ENCODE data around the gene CPEB2.

The CPEB2 gene

GRCh38 chr4:15054541-15054940 is 52.3 kb downstream of the CPEB2 start:
- TF ChIP-seq CTCF (IDR thresholded peaks at IDR 0.05; ENCODE audit: low read depth, low read length), result no peak
- DNase-seq (ENCODE audit: extremely low read depth, low read depth), result no peak

GRCh38 chr4:15060213-15060612 is 57.9 kb downstream of the CPEB2 start:
- no peak for TF ChIP-seq CTCF (IDR thresholded peaks at IDR 0.05; ENCODE audit: low read depth, low read length)

GRCh38 chr4:15063341-15063740 is 61.1 kb downstream of the CPEB2 start:
- no peak for TF ChIP-seq CTCF (IDR thresholded peaks at IDR 0.05; ENCODE audit: low read depth, low read length)
- no peak for DNase-seq (ENCODE audit: extremely low read depth, low read depth)

More at GRCh38 chr4:15060213-15060612, 57.9 kb downstream of the CPEB2 start:
- DNase-seq (ENCODE audit: extremely low read depth, low read depth), result no peak

GRCh38 chr4:15065516-15065915 is 63.2 kb downstream of the CPEB2 start:
- no peak for TF ChIP-seq CTCF (IDR thresholded peaks at IDR 0.05; ENCODE audit: low read depth, low read length)
- no peak for DNase-seq (ENCODE audit: extremely low read depth, low read depth)

- no peak for DNase-seq (ENCODE audit: extremely low read depth, low read depth)
- TF ChIP-seq CTCF (IDR thresholded peaks at IDR 0.05; ENCODE audit: low read depth, low read length), result no peak
Observed at GRCh38 chr4:15066140-15066539, 63.9 kb downstream of the CPEB2 start.

- no peak for TF ChIP-seq CTCF (IDR thresholded peaks at IDR 0.05; ENCODE audit: low read depth, low read length)
- no peak for DNase-seq (ENCODE audit: extremely low read depth, low read depth)
Observed at GRCh38 chr4:15068298-15068697, 66.0 kb downstream of the CPEB2 start.

GRCh38 chr4:15075875-15076274 is 73.6 kb downstream of the CPEB2 start:
- TF ChIP-seq CTCF (IDR thresholded peaks at IDR 0.05; ENCODE audit: low read depth, low read length), result no peak
- no peak for DNase-seq (ENCODE audit: extremely low read depth, low read depth)

Data from AG09319 (cell line).